GM21360 (cell line): ENCODE measurements around the gene CRACR2B.

Experiments
- ATAC-seq: cut with Tn5 transposase; IDR thresholded peaks from one replicate; pipeline ENCODE4 v1.9.1; 2021; ENCODE audit warnings: mild to moderate bottlenecking, moderate library complexity; ENCODE audit not compliant: unreplicated experiment

Gene CRACR2B

GRCh38 chr11:827897-828192 is at the start of gene CRACR2B:
Gene CRACR2B, plus strand, starts transcription at chr11:827919. Its CDS starts 689 bp downstream, at chr11:828608.
- ATAC-seq: no peak

DNA sequence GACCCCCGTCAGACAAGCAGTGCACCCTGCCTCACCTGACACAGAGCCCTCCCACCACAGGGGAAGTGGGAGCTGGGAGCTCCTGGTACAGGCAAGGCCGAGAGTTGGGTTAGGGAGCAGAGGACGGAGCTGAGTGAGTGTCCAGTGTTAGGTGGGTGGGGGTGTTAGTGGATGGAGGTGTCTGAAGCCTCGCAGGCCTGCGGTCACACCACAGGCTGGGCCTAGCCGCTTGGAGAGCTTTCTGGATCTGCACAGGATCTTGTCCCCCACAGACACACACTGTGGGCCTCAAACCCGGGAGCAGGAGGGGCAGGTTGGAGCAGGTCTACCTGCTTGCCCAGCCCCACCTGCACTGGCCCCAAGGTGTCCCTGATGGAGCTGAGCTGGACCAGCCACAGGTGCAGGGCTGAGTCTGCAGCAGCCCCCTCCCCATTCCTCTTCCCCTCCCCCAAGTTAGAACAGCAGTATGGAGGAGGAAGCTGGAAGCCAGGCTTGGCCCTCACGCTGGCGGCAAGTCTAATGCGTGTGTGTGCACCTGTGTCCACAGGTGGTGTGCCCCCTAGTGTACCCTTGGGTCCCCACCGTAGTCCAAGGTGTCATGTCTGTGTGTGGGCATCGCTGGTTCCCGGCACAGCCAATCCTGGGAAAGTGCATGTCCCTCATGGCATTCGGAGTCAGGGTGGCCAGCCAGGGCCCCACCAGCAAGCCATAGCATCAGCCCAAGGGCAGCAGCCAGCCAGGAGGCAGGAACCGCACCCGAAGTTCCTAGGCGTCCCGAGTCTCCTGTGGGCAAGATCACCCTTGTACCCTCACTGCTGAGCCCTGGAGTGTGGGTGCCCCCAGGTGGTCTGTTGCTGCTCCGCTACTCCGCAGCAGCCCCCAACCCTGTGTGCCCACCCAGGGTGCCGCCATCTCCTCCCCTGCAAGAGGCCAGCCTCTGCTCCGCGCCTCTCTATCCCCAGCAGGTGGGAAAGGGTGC is 48.5 kb upstream of the CRACR2B start:
- ATAC-seq: no peak

DNA sequence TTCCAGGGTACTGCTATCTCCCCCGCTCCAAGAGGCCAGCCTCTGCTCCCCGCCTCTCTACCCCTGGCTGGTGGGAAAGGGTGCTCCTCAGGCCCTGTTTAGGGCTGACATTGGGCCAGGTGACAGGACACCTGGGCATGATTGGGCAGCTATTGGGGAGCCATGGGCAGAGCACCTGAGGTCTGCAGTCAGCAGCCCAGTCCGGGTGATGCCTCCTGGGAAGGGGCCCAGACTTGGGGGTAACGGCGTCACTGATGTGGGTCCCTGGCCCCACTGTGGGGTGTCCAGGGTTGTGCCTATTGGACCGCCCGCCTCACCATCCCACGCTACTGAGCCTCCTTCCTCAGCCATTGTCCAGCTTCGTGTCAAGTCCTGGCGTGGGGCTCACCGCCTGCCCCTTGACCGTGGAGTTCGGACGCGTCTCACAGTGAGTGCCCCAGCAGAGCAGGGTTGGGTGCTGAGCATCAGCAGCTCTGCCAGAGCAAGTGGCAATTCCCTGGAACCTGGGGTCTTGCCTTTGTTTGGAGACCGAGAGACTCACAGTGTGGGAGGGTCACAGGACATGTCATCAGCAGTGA is 47.7 kb upstream of the CRACR2B start:
- no peak for ATAC-seq

- ATAC-seq: no peak
Measured at GRCh38 chr11:782264-783174, 45.2 kb upstream of the CRACR2B start.

DNA sequence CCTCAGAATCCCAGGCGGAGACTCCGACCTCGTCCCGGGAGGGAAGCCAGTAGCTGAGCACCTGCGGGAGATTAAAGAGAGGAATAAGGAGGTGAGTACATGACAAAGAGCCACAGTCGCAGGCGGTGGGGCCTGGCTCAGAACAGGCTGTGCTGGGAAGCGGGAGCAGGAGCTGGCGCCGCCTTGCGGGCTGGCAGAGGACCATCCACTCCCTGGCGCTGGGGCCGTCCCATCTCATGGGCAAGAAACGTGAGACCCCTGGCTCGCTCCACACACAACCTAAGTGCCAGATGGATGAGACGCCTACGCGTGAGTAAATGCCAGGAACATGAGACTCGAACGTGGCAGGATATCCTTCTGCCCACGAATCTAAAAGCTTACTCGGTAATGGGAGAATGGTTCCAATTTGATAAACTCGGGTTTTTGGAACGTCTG is 44.1 kb upstream of the CRACR2B start:
- ATAC-seq: no peak

DNA sequence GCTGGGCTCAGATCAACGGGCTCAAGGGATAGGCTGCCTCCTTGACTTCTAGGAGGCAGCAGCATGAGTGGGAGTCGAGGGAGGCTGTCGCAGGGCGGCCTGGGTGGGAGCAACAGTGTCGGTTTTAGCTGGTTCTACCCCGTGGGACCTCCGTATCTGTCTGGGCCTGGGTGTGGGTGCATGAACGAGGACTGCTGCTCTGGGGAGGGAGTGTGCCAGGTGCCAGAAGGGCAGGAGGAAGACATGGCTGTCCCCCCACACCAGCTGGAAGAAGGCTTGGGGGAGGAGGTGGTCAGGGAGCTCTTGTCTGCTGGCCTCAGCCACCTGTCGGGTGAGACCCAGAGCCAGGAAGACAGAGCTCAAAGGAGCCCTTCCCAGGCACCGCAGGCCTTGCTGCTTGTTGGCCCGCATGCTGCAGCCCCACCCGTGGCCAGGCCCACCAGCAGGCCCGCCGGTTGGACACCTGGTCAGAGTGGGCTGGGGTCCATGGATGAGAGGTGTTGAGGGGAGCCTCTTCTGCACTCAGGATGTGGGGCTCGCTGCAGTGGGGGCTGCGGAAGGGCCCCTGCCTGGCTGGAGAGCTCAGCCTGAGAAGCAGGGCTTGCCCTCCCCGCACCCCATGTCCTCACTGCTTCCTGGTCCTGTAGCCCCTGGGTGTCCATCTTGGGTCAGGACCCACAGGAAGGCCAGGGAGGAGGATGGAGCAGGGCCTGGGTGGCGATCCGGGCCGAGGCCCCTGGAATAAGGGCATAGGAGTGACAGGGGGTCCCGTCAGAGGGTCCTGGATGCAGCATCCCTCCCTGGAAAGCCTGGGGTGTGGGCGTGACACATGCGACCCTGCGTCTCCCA is 41.3 kb upstream of the CRACR2B start:
- ATAC-seq: no peak

DNA sequence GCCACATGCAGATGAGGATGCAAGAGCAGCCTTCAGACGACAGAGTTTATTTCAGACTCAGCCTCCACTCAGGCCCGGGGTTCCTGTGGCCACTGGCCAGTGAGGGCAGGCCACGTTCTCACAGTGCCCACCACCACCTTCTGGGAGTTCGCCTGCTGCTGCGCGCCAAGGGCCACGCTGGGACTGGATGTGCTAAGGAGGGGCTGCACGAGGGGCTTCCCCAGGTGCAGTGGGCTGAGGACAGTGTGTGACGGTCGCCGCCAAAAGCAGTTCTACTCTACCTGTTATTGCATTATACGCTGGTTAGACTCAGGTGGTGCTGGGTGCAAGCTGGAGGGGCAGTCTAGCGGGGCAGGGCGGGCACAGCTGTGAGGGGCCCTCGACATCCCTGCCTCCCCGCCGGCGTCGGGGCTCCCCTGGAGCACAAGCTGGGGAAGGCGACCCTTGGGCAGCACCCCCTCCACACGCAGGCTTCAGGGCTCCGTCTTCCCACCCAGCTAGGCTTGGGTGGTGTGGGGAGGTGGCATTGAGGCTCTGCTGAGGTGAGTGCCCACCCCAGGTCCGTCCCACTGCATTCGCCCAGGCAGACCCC is 40.5 kb upstream of the CRACR2B start:
- ATAC-seq: no peak

- ATAC-seq: no peak
Measured at GRCh38 chr11:788009-788640, 39.6 kb upstream of the CRACR2B start.

DNA sequence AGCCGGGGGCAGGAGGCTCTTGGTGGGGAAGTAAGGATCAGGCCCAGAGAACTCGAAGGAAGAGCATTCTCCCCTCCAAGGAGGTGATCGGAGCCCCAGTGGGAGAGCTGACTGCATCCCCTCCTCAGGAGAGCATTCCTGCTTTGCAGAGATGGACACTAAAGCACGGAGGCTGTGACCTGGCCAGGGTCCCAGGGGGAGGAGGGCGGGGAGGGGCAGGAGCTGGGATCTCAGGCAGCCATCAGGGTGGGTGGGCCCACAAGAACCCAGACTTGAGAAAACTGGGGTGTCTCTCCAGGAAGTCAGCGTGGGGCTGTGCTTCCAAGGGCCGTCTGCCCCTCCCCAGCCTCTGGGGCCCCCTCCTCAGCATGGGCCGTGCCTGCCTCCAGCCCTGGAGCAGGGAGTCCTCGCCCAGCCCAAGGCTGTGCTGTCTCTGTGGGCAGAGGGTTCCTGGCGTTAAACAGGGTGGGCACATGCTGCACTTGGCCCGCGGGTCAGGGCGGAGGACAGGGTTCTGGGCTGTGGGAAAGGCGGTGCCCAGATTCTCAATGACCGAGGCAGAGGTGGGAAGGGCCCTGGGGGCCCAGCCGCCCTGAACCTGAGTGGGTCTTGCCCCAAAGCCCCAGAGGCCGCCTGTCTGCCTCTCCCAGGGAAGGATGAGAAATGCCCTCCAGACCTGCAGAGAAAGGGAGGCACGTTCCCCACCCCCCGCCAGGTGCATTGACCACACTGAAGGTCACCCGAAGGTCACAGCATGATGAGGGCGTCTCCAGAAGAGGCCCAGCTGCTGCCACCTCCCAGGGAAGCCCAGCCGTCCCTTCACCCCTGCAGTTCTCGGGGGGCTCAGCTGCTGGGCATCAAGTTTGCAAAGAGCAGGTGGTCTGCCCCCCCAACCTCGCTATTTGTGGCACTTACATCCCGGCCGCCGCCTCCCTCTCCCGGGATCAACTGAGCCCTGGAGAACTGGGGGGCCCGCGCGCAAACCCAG is 38.5 kb upstream of the CRACR2B start:
- no peak for ATAC-seq

DNA sequence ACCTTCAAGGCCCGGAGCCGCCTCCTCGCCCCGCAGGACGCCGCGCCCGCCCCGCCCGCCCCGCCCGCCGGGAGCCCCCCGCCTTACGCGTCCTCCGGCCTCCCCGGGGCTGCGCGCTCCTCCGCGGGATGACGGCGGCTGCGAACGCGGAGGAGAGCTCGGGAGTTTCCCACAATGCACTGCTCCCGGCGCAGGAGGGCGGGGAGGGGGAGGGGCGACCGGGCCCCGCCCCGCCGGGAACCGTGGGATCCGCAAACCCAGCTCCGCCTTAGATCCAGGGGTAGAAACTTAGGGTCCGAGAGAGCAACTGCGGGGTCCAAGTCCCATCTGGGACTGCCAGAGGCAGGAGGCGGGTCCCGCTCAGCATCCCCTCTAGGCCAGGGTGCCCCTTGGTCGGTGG is 37.8 kb upstream of the CRACR2B start, which contains the start of gene CEND1:
Gene CEND1 (minus strand): TSS at position 148 of the 400 bp plus-strand sequence. CDS start 1,514 bp downstream, outside the sequence.
- no peak for ATAC-seq

DNA sequence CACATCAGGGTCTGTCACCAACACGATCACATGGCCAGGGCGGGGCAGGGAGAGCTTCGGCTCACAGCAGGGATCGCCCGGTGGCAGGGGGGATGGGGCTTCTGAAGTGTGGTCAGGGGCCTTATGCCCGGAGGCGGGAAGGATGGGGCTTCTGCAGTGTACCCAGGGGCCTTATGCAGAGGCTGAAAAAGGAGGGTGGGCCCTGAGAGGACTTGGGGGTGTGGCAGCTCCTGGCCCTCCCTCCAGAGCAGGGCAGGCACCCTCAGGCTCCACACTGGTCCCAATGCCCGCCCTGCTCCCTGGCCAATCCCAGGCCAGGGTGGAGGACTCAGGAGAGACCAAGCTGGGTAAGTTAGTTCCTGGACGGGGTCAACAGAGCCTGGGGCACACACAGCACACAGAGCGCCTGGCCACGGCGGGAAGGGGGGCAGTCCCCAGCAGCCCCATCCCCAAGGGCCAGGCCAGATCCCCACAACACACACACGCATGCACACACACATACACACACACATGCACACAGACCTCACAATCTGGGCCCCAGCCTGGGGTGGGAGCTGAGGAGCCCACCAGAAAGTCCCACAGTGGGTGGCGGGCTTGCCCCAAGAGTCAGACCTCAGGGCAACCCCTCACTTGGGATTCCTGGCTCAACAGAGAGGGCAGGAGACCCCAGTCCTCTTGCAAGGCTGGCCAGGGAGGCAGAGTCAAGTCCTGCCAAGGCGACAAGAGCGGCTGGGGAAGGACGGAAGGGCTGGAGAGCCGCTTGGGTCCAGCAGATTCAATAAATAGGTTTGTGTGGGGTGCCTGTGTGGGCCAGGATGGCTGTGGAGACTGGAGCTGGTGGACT is 36.8 kb upstream of the CRACR2B start:
- no peak for ATAC-seq

- ATAC-seq: no peak
Measured at GRCh38 chr11:791658-792534, 35.8 kb upstream of the CRACR2B start.

DNA sequence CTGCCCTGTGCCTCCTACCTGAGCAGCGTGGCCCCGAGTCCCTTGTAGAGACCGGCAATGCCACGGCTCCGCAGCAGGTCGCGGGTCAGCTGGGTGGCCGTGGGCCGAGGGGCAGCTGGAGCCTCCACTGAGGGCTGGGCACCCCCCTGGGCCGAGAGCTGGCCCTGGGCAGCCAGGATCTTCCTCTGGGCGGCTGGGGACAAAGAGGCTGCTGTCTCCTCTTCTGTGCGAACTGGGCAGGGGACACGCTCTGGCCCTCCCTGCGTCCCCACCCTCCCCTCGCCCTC is 35.2 kb upstream of the CRACR2B start:
- no peak for ATAC-seq

DNA sequence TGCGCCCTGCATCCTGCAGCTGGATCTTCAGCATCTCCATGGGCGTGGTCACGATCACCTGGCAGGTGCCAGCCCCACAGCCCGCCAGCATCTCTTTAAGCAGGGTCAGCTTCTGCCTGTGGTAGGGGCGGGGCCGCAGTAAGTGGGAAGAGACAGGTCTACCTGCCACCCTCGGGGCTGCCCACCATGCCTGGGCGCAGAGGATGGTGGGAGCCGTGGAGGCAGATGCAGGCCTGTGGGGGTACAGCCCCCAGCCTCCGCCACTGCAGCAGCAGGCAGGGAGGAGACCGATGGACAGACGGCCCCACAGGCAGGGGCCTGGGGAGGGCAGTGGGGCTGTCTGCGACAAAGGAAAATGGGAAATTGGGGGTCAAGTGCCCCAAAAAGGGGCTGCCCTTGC is 34.8 kb upstream of the CRACR2B start:
- no peak for ATAC-seq

- no peak for ATAC-seq
Measured at GRCh38 chr11:793556-793955, 34.2 kb upstream of the CRACR2B start.

DNA sequence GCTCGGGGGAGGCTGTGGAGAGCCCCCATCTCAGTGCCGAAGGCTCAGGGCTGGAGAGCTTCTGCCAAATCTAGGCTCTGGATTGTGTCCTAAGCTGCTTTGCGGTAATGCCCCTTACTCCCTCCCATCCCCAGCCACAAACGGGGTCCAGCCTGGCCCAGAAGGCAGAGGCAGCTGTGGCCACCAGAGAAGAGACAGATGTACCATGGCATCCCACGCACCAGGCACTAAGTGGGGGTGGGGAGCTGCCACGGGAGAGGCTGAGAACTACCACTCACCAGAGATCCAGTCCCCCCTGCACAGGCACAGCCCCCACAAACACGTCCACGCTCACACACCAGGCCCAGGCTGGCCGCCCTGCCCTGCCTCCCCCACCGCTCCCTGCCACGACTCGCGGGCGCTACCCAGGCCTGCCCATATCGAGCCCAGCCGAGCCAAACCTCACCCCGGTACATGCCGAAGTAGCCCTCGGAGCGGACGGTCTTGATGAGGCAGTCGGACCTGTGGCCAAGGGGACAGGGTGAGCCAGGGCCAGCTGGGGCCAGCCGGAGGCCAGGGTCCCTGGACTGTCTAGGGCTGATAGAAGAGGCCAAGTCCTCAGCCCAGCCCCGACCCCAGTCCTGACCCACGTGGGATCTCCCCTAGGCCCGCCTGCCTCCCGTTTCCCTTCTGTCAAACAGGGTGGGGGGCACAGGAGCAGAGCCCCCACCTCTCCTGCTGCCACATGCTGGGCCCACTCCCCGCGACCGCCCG is 33.5 kb upstream of the CRACR2B start:
- no peak for ATAC-seq
